PC-3 (cell line): ENCODE results near the gene KIF11. TPM values are rescaled to one million over a fixed set of nuclear protein-coding genes. Genes with fewer than 3 reads are reported as not detected.

ENCODE experiments used
- ATAC-seq: fragments of 200-7000 bp; cut with Tn5 transposase; 2 replicates; pipeline ENCODE4 v1.9.1; 2020; ENCODE audit warnings: mild to moderate bottlenecking, moderate library complexity
- BruUV-seq: library from RNA; stranded (reverse); fragments of 400-500 nt; replicated peaks from 2 replicates; lab custom pipeline; 2021; lab: Mats Ljungman, UMichigan
- CTCF ChIA-PET: fragments of 300-600 bp; sonication (Branson Sonifier 250); formaldehyde crosslinking; loops from one replicate; lab custom pipeline; 2022; ENCODE audit warnings: antibody characterized with exemption; lab: Charles Lee
- POLR2A ChIA-PET: fragments of 300-600 bp; sonication (Branson Sonifier 250); formaldehyde crosslinking; loops from one replicate; lab custom pipeline; 2022; ENCODE audit warnings: antibody characterized with exemption; ENCODE audit not compliant: unreplicated experiment; lab: Charles Lee
- DNase-seq: peaks from one replicate; pipeline ENCODE4 v3.0.0-alpha.2; 2015
- H2AFZ ChIP-seq: fragments of 300-600 bp; sonication (generic); 2 replicates; pipeline ENCODE4 v1.6.0; 2016; ENCODE audit warnings: antibody characterized with exemption, low read length
- H3F3A ChIP-seq: fragments of 300-600 bp; sonication (generic); one replicate; pipeline ENCODE4 v1.6.0; 2017; ENCODE audit warnings: antibody characterized with exemption, low read length, control low read depth, mild to moderate bottlenecking; ENCODE audit not compliant: unreplicated experiment
- H3K27ac ChIP-seq: fragments of 300-600 bp; sonication (generic); 2 replicates; pipeline ENCODE4 v1.5.1; 2016; ENCODE audit warnings: mild to moderate bottlenecking, low read length
- H3K27me3 ChIP-seq: fragments of 300-600 bp; sonication (generic); 2 replicates; pipeline ENCODE4 v1.6.1; 2016; ENCODE audit warnings: low read length, mixed read lengths
- H3K36me3 ChIP-seq: fragments of 300-600 bp; sonication (generic); 2 replicates; pipeline ENCODE4 v1.6.1; 2016; ENCODE audit warnings: low read depth, mixed run types, low read length, mixed read lengths
- H3K4me1 ChIP-seq: fragments of 300-600 bp; sonication (generic); 2 replicates; pipeline ENCODE4 v1.5.1; 2016; ENCODE audit warnings: low read length; ENCODE audit not compliant: insufficient read depth
- H3K4me2 ChIP-seq: fragments of 300-600 bp; sonication (generic); 2 replicates; pipeline ENCODE4 v1.6.0; 2016; ENCODE audit warnings: low read length
- H3K4me3 ChIP-seq: fragments of 300-600 bp; sonication (generic); 2 replicates; pipeline ENCODE4 v1.5.1; 2016; ENCODE audit warnings: mild to moderate bottlenecking, low read length, mixed read lengths
- H3K79me2 ChIP-seq: fragments of 300-600 bp; sonication (generic); 2 replicates; pipeline ENCODE4 v1.6.1; 2017; ENCODE audit warnings: low read length, mixed read lengths
- H3K9ac ChIP-seq: fragments of 300-600 bp; sonication (generic); 2 replicates; pipeline ENCODE4 v1.6.0; 2016; ENCODE audit warnings: mild to moderate bottlenecking, low read length
- H3K9me2 ChIP-seq: fragments of 300-600 bp; sonication (generic); replicated peaks from 2 replicates; pipeline ENCODE4 v1.6.1; 2016; ENCODE audit warnings: mixed run types, low read length, mixed read lengths
- H3K9me3 ChIP-seq: fragments of 300-600 bp; sonication (generic); 2 replicates; pipeline ENCODE4 v1.6.1; 2016; ENCODE audit warnings: low read length, mixed read lengths
- H4K20me1 ChIP-seq: fragments of 300-600 bp; sonication (generic); 2 replicates; pipeline ENCODE4 v1.6.1; 2016; ENCODE audit warnings: low read length, mixed read lengths
- EZH2 ChIP-seq: fragments of 300-600 bp; sonication (generic); IDR thresholded peaks from one replicate; pipeline ENCODE4 v1.6.1; 2017; ENCODE audit warnings: antibody characterized with exemption, mild to moderate bottlenecking, low read length; ENCODE audit not compliant: unreplicated experiment
- EZH2phosphoT487 ChIP-seq: fragments of 300-600 bp; sonication (generic); IDR thresholded peaks from 2 replicates; pipeline ENCODE4 v1.6.1; 2018; ENCODE audit warnings: mild to moderate bottlenecking, antibody characterized with exemption, low read length, borderline replicate concordance
- intact Hi-C: fragments of 100-400 bp; cut with micrococcal nuclease; formaldehyde crosslinking; loops from 2 replicates; pipeline ENCODE4 v1.9.0; 2023
- total RNA-seq: library from RNA; depleted of rRNA; stranded (reverse); fragments of >200 nt; gene quantifications from 2 replicates; pipeline ENCODE4 v1.2.3, GENCODE V29; 2014
- TF ChIP-seq, protein P1 (sequence below): fragments of 300-600 bp; sonication (generic); conservative IDR thresholded peaks from 2 replicates; pipeline ENCODE4 v1.5.1; 2017; ENCODE audit warnings: antibody characterized with exemption, low read depth, mild to moderate bottlenecking, low read length

The KIF11 gene
- total RNA-seq, 1 experiment from 2014 or later, result 26.2 TPM

- intact Hi-C loops, result no loop called here
- no peaks in the 10 kb centered on the region for H3K4me1 ChIP-seq
- TF ChIP-seq, protein P1, sequence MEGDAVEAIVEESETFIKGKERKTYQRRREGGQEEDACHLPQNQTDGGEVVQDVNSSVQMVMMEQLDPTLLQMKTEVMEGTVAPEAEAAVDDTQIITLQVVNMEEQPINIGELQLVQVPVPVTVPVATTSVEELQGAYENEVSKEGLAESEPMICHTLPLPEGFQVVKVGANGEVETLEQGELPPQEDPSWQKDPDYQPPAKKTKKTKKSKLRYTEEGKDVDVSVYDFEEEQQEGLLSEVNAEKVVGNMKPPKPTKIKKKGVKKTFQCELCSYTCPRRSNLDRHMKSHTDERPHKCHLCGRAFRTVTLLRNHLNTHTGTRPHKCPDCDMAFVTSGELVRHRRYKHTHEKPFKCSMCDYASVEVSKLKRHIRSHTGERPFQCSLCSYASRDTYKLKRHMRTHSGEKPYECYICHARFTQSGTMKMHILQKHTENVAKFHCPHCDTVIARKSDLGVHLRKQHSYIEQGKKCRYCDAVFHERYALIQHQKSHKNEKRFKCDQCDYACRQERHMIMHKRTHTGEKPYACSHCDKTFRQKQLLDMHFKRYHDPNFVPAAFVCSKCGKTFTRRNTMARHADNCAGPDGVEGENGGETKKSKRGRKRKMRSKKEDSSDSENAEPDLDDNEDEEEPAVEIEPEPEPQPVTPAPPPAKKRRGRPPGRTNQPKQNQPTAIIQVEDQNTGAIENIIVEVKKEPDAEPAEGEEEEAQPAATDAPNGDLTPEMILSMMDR, result peak; percentile 31; the same call in 1 of the 2 replicates
- no peak for TF ChIP-seq EZH2
- BruUV-seq, result no TSS peak
- DNase-seq (no peak), ATAC-seq (no peak)
- no peak overlapping the region for H3K9ac ChIP-seq
- H3K36me3 ChIP-seq, result peaks cover 18% of the 10 kb centered on the region
- CTCF ChIA-PET, result interaction anchor here (0.6 kb wide), 1 partner anchor 146 kb away, joined by 5 read pairs; no protein-coding TSS in a partner anchor
- H3K27ac ChIP-seq, result no peak overlapping the region
- POLR2A ChIA-PET, result no interaction called here
- no peak overlapping the region for H3K4me3 ChIP-seq
- H3K79me2 ChIP-seq, result peaks cover 9% of the 10 kb centered on the region
- no peaks in the 10 kb centered on the region for H3K9me2 ChIP-seq
- H3K27me3 ChIP-seq, result no peaks in the 10 kb centered on the region
- H3F3A ChIP-seq, result no peaks in the 10 kb centered on the region
- no peak overlapping the region for H2AFZ ChIP-seq
- no peak overlapping the region for H3K4me2 ChIP-seq
- H3K9me3 ChIP-seq, result 0 out of 2 replicates have a peak, but pooled peaks cover 4% of the 10 kb centered on the region
- no peaks in the 10 kb centered on the region for H4K20me1 ChIP-seq
These were observed 40.6 kb upstream of the KIF11 start for GRCh38 chr10:92552310-92552709.

DNA sequence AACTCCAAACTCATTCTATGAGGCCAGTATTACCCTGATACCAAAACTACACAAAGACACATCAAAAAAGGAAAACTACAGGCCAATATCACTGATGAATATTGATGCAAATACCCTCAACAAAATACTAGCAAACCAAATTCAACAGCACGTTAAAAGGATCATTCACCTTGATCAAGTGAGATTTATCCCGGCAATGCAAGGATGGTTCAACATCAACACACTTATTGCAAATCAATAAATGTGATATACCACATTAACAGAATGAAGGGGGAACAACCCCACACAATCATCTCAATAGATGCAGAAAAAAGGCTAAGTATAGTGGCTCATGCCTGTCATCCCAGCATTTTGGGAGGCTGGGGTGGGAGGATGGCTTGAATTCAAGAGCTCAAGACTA lies 39.0 kb upstream of the KIF11 start:
- Histone ChIP-seq H3K27me3 (no peaks in the 10 kb centered on the region), H3K4me1 (no peaks in the 10 kb centered on the region), H4K20me1 (no peaks in the 10 kb centered on the region), H3K9ac (no peak overlapping the region), H3K9me2 (no peaks in the 10 kb centered on the region), H3K27ac (no peak overlapping the region), H3F3A (no peaks in the 10 kb centered on the region), H2AFZ (no peak overlapping the region), H3K79me2 (peaks cover 9% of the 10 kb centered on the region), H3K4me2 (no peak overlapping the region), H3K4me3 (no peak overlapping the region), H3K9me3 (0 out of 2 replicates have a peak, but pooled peaks cover 4% of the 10 kb centered on the region), H3K36me3 (peaks cover 21% of the 10 kb centered on the region)
- TF ChIP-seq EZH2phosphoT487, result no peak
- CTCF ChIA-PET, result no interaction called here
- BruUV-seq, result no TSS peak
- intact Hi-C loops, result no loop called here
- no peak for DNase-seq
- POLR2A ChIA-PET, result no interaction called here
- ATAC-seq, result no peak

GRCh38 chr10:92559046-92559445 lies 33.9 kb upstream of the KIF11 start:
- Histone ChIP-seq H4K20me1 (no peaks in the 10 kb centered on the region), H3K36me3 (peaks cover 22% of the 10 kb centered on the region), H3K9me2 (no peaks in the 10 kb centered on the region), H3K27me3 (no peaks in the 10 kb centered on the region), H3K27ac (no peak overlapping the region), H3F3A (no peaks in the 10 kb centered on the region), H3K79me2 (peaks cover 17% of the 10 kb centered on the region), H3K9me3 (0 out of 2 replicates have a peak, but pooled peaks cover 1% of the 10 kb centered on the region), H2AFZ (no peak overlapping the region), H3K4me3 (no peak overlapping the region), H3K4me1 (no peaks in the 10 kb centered on the region), H3K9ac (no peak overlapping the region), H3K4me2 (no peak overlapping the region)
- intact Hi-C loops, result no loop called here
- TF ChIP-seq EZH2phosphoT487 (no peak), EZH2 (no peak)
- TF ChIP-seq, protein P1, result no peak
- BruUV-seq, result no TSS peak
- no peak for ATAC-seq
- DNase-seq, result no peak
- ChIA-PET CTCF (no interaction called here), POLR2A (no interaction called here)
